OCI-LY3 (cell line): Measurements from ENCODE around the gene DOCK1.
"Not testable (repeated sequence)": the region's sequence is repeated elsewhere in the genome, so short reads cannot be mapped to it uniquely, and the experiment has no call there.

Source experiments
- H2AFZ ChIP-seq: fragments of 200-600, 300-600 bp; shearing (Covaris generic); 2 replicates; pipeline ENCODE4 v1.6.0; 2014; ENCODE audit warnings: antibody characterized with exemption, low read depth, low read length
- H3K27ac ChIP-seq: fragments of 200-600, 300-600 bp; sonication (generic); 2 replicates; pipeline ENCODE4 v1.5.1; 2014; ENCODE audit warnings: mild to moderate bottlenecking, low read length, moderate library complexity, mixed read lengths
- H3K27me3 ChIP-seq: fragments of 200-600, 300-600 bp; sonication (generic); 2 replicates; pipeline ENCODE4 v1.6.1; 2014; ENCODE audit warnings: low read depth, low read length, mixed read lengths
- H3K36me3 ChIP-seq: fragments of 200-600, 300-600 bp; sonication (generic); replicated peaks from 2 replicates; pipeline ENCODE3; 2014; ENCODE audit warnings: low read depth, low read length, mixed read lengths
- H3K4me1 ChIP-seq: fragments of 300-600, 200-600 bp; sonication (generic); 2 replicates; pipeline ENCODE4 v1.6.1; 2014; ENCODE audit warnings: low read length, mixed read lengths
- H3K4me2 ChIP-seq: fragments of 200-600, 300-600 bp; sonication (generic); 2 replicates; pipeline ENCODE4 v1.6.1; 2014; ENCODE audit warnings: low read length, mixed read lengths
- H3K4me3 ChIP-seq: fragments of 300-600, 200-600 bp; sonication (generic); 2 replicates; pipeline ENCODE4 v1.5.1; 2014; ENCODE audit warnings: antibody characterized with exemption, mild to moderate bottlenecking, low read length, moderate library complexity
- H3K79me2 ChIP-seq: fragments of 300-600, 200-600 bp; shearing (Covaris generic); 2 replicates; pipeline ENCODE4 v1.6.1; 2014; ENCODE audit warnings: mild to moderate bottlenecking, low read length, mixed read lengths
- H3K9ac ChIP-seq: fragments of 300-600, 200-600 bp; shearing (Covaris generic); 2 replicates; pipeline ENCODE4 v1.6.0; 2014; ENCODE audit warnings: mild to moderate bottlenecking, low read length, moderate library complexity
- H3K9me3 ChIP-seq: fragments of 200-600, 300-600 bp; shearing (Covaris generic); 2 replicates; pipeline ENCODE4 v1.6.1; 2014; ENCODE audit warnings: low read length, mixed read lengths; ENCODE audit not compliant: insufficient read depth
- H4K20me1 ChIP-seq: fragments of 200-600, 300-600 bp; sonication (generic); 2 replicates; pipeline ENCODE4 v1.6.1; 2016; ENCODE audit warnings: low read length, mixed read lengths; ENCODE audit not compliant: insufficient read depth
- EZH2phosphoT487 ChIP-seq: fragments of 200-600 bp; shearing (Covaris generic); IDR thresholded peaks from 2 replicates; pipeline ENCODE4 v1.6.1; 2018; ENCODE audit warnings: antibody characterized with exemption, mixed run types, low read depth
- TF ChIP-seq, protein P1 (sequence below): fragments of 200-600, 300-600 bp; sonication (generic); IDR thresholded peaks from 2 replicates; pipeline ENCODE4 v1.5.1; 2014; ENCODE audit warnings: antibody characterized with exemption, low read length, low read depth

DOCK1 gene

DNA sequence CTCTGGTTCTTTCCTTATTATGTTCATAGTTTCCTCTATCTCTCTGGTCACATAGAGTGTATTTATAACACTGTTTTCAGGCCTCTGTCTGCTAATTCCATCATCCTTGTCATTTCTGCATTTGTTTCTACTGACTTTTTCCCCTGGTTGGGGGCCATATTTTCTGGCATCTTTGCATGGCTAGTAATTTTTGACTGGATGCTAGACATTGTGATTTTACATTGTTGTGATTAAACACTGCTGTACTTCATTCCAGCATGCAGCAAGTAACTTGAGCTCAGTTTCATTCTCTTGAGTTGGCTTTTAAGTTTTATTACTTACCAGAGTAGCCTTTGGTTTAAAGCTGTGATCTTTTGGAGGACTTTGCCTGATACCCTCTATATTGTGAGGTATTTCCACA is 6.8 kb upstream of the DOCK1 start:
- no peak overlapping the region for H3K4me3 ChIP-seq
- TF ChIP-seq, protein P1, sequence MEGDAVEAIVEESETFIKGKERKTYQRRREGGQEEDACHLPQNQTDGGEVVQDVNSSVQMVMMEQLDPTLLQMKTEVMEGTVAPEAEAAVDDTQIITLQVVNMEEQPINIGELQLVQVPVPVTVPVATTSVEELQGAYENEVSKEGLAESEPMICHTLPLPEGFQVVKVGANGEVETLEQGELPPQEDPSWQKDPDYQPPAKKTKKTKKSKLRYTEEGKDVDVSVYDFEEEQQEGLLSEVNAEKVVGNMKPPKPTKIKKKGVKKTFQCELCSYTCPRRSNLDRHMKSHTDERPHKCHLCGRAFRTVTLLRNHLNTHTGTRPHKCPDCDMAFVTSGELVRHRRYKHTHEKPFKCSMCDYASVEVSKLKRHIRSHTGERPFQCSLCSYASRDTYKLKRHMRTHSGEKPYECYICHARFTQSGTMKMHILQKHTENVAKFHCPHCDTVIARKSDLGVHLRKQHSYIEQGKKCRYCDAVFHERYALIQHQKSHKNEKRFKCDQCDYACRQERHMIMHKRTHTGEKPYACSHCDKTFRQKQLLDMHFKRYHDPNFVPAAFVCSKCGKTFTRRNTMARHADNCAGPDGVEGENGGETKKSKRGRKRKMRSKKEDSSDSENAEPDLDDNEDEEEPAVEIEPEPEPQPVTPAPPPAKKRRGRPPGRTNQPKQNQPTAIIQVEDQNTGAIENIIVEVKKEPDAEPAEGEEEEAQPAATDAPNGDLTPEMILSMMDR: no peak
- TF ChIP-seq EZH2phosphoT487: no peak
- no peak overlapping the region for H3K27ac ChIP-seq
- H3K36me3 ChIP-seq: no peaks in the 10 kb centered on the region
- no peaks in the 10 kb centered on the region for H4K20me1 ChIP-seq
- H3K9me3 ChIP-seq: no peaks in the 10 kb centered on the region
- H3K4me1 ChIP-seq: no peaks in the 10 kb centered on the region
- H2AFZ ChIP-seq: no peak overlapping the region
- H3K4me2 ChIP-seq: no peak overlapping the region
- H3K79me2 ChIP-seq: no peaks in the 10 kb centered on the region
- no peak overlapping the region for H3K9ac ChIP-seq
- H3K27me3 ChIP-seq: no peaks in the 10 kb centered on the region

DNA sequence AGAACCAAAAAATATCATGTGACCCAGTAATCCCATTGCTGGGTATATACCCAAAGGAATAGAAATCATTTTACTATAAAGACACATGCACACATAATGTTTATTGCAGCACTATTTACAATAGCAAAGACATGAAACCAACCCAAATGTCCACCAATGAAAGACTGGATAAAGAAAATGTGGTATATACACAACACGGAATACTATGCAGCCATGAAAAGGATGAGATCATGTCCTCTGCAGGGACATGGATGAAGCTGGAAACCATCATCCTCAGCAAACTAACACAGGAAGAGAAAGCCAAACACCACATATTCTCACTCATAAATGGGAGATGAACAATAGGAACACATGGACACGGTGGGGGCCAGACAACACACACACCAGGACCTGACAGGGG is 5.7 kb upstream of the DOCK1 start:
- not testable (repeated sequence) for H3K27ac ChIP-seq, H3K36me3 ChIP-seq, H3K9me3 ChIP-seq, H3K4me2 ChIP-seq, H3K4me3 ChIP-seq, H3K4me1 ChIP-seq, H4K20me1 ChIP-seq, H3K79me2 ChIP-seq, H3K27me3 ChIP-seq, H3K9ac ChIP-seq, H2AFZ ChIP-seq

DNA sequence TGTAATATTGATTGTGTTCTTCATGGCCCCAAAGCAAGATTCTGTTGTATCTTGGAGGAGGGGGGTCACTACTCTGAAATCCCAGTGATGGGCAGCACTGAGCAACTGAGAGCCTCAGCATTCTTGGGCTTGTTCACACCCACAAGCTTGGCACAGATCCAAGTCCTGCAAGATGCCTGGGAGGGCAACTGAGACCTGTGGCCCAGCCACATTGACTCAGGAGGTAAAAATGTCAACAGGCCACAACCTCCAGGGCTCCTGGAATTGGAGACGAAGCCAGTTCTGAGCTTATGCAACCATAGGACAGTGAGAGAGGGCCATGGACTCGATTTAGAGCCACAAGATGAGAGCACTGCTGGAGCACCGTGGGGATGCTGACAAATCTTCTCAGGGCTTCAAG is 3.1 kb upstream of the DOCK1 start:
- Histone ChIP-seq H3K9me3 (no peaks in the 10 kb centered on the region), H3K36me3 (no peaks in the 10 kb centered on the region), H3K27ac (no peak overlapping the region), H3K27me3 (no peaks in the 10 kb centered on the region), H3K9ac (no peak overlapping the region), H3K4me3 (no peak overlapping the region), H3K4me2 (no peak overlapping the region), H4K20me1 (no peaks in the 10 kb centered on the region), H3K4me1 (no peaks in the 10 kb centered on the region), H3K79me2 (no peaks in the 10 kb centered on the region), H2AFZ (no peak overlapping the region)
- TF ChIP-seq, protein P1: no peak
- TF ChIP-seq EZH2phosphoT487: no peak

DNA sequence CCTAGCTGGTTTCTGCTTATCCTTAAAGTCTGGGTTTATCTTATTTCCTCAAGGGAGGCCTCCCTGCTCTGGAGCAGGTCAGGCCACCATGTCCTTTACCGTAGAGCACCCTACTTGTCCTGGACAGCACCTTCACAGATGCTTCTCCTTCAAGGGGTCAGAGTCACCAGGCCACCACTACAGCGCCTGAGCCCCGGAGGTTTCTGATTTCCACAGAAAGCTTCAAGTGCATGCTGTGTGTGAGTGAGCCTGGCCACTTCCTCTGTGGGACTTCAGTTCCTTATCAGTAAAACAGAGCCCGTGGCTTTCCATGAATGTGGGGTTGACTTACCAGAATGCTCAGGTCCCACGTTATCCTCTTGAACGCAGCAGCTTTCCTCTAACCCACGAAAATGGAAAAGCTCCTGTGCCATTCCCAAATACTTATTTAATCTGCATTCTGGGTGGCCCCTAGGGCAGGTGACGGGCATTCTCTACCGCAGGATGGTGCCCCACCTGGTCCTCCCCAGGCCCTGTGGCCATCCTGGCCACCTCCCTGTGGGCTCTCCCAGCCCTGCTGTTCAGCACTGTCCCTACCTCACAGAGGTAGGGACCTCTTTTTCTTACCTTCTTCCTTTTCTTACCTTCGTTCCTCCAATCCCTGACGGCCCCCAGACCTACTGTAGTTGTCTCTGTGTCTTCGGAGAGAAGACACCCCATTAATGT is 1.4 kb upstream of the DOCK1 start:
- no peak overlapping the region for H3K4me2 ChIP-seq
- no peaks in the 10 kb centered on the region for H3K9me3 ChIP-seq
- no peak overlapping the region for H2AFZ ChIP-seq
- no peak overlapping the region for H3K4me3 ChIP-seq
- H3K27ac ChIP-seq: no peak overlapping the region
- no peaks in the 10 kb centered on the region for H4K20me1 ChIP-seq
- H3K79me2 ChIP-seq: no peaks in the 10 kb centered on the region
- H3K4me1 ChIP-seq: no peaks in the 10 kb centered on the region
- no peak overlapping the region for H3K9ac ChIP-seq
- no peaks in the 10 kb centered on the region for H3K27me3 ChIP-seq
- no peak for TF ChIP-seq EZH2phosphoT487
- TF ChIP-seq, protein P1: no peak
- no peaks in the 10 kb centered on the region for H3K36me3 ChIP-seq

DNA sequence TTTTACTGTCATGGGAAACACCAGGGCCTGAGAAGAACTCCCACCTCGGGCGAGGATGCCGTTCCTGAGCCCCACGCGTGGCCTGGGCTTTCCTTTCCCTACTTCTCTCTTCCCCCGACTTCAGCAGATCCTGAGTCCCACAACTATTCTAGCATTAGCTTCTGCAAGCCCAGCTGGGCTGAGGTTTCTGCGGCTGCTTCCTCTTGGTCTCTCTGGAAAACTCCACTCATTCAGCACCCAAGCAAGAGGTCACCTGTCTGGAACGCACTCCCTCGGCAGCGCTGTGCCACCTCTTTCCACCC is 761 bp upstream of the DOCK1 start:
- Histone ChIP-seq H3K4me2 (no peak overlapping the region), H3K4me3 (no peak overlapping the region)

More for the DNA sequence above, 761 bp upstream of the DOCK1 start:
- Histone ChIP-seq H4K20me1 (no peaks in the 10 kb centered on the region), H3K9me3 (no peaks in the 10 kb centered on the region), H3K79me2 (no peaks in the 10 kb centered on the region), H3K36me3 (no peaks in the 10 kb centered on the region), H3K9ac (no peak overlapping the region), H3K27me3 (no peaks in the 10 kb centered on the region), H3K27ac (no peak overlapping the region), H3K4me1 (no peaks in the 10 kb centered on the region), H2AFZ (no peak overlapping the region)
- no peak for TF ChIP-seq EZH2phosphoT487
- TF ChIP-seq, protein P1: no peak
